ENCODE data around the gene ZER1. TPM values are rescaled to one million over a fixed set of nuclear protein-coding genes. Genes with fewer than 3 reads are reported as not detected.

Gene ZER1
- total RNA-seq: 10 to 100 TPM; 15.3 to 15.9 TPM

DNA sequence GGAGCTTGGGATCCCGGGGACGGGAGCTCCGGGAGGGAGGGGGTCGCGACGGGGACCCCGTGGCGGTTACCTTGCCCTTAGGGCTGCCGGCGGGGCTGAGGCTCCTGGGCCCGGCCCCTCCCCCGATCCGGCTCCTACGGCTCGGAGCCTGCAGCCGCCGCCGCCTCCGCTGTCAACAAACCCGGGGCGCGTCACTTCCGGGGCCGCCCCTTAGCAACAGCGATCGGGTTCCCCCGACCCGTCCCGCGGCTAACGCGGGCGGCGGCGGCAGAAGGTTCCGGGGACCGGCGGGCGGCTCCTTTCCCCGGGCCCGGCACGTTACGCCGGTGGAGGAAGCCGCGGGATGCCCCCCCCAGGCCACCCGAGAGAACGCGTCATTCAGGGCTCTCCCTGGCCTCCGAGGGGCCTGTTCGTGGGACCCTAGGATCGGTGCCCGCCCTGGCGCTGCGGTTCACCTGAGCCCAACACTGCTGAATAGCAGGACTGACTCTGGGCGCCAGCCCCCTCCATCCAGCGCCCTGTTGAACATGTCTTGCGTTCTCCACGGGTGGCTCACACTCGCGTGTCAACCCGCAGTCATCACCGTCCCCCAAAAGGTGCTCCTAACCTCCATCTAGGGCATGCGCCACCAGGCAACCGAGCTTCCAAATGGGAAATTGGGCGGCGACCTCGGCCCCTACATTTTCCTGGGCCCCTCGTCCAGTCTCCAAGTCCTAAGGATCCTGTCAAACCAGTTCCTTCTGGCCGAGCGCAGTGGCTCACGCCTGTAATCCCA is at the start of gene ZER1:
TSS of gene ZER1 (minus strand) at position 183 of the 775 bp plus-strand sequence. CDS start 16,362 bp downstream, outside the sequence.
- POLR2A ChIA-PET: interaction anchor here (0.6 to 2.2 kb wide), 8 partner anchors 10 to 178 kb away, joined by 3 to 10 read pairs (median 5); partner anchors contain the start of genes SPOUT1 and ZDHHC12
- peaks cover 3% of the 10 kb centered on the region for H3K9me3 Mint-ChIP-seq (ENCODE audit: insufficient read depth)
- H3K27me3 Mint-ChIP-seq (ENCODE audit: low read depth): no peaks in the 10 kb centered on the region
- DNase-seq (peak; percentile 94), ATAC-seq (peak; percentile 95)
- H3K4me3 Mint-ChIP-seq: peak within 1 kb of the TSS; percentile 94
- peak within 1 kb of the TSS; percentile 95 for H3K27ac Mint-ChIP-seq
- CTCF ChIA-PET: interaction anchor here (1.0 to 2.5 kb wide), 5 partner anchors 16 to 87 kb away, joined by 3 to 13 read pairs (median 8); partner anchors contain the start of genes ENDOG and PKN3
- H3K36me3 Mint-ChIP-seq (ENCODE audit: low read depth): no peaks in the 10 kb centered on the region
- H3K4me1 Mint-ChIP-seq (ENCODE audit: low read depth): peaks cover 21% of the 10 kb centered on the region

DNA sequence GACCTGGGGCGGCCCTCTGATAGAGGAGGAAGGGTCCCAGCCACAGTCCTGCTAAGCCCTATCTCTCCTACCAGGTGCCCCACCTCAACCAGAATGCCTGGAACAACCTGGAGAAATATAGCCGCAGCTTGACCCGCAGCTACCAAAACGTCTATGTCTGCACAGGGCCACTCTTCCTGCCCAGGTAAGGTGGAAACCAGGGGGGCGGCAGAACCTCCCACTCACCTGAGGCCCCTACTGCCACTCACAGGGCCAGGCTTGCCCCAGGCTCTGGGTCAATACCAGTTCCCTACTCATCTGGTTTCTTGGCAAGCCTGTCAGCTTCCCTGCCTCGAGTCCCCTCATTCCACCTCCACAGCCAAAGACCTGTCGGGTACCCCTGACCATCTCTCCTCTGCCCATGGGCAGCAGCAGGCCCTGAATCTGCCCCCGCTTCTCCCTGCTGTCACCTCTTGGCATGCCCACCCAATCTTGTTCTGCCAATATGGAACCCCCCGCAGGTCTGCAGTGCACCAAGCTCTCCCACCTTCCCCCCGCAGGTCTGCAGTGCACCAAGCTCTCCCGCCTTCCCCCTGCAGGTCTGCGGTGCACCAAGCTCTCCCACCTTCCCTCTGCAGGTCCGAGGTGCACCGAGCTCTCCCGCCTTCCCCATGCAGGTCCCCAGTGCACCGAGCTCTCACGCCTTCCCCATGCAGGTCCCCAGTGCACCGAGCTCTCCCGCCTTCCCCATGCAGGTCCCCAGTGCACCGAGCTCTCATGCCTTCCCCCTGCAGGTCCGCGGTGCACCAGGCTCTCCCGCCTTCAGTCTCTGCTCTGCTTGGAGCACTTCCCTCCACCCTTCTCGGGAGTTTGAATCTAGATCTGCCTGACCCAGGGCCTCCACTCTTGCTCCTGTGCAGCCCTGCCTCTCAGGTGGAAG is 49.2 kb upstream of the ZER1 start:
- ATAC-seq: no peak
- H3K4me1 Mint-ChIP-seq (ENCODE audit: low read depth): peaks cover 21% of the 10 kb centered on the region
- ChIA-PET POLR2A (interaction anchor here (1.4 to 1.7 kb wide), 2 partner anchors 9 kb away, joined by 5 to 7 read pairs; partner anchors contain the start of gene SPOUT1), CTCF (interaction anchor here (0.8 to 3.5 kb wide), 4 partner anchors 9 to 458 kb away, joined by 3 to 36 read pairs (median 3); partner anchors contain the start of gene SPOUT1)
- H3K27me3 Mint-ChIP-seq (ENCODE audit: low read depth): no peaks in the 10 kb centered on the region
- no peak overlapping the region for H3K4me3 Mint-ChIP-seq
- H3K9me3 Mint-ChIP-seq (ENCODE audit: insufficient read depth): peaks cover 5% of the 10 kb centered on the region
- DNase-seq: no peak
- H3K36me3 Mint-ChIP-seq (ENCODE audit: low read depth): peaks cover 32% of the 10 kb centered on the region
- no peak overlapping the region for H3K27ac Mint-ChIP-seq

DNA sequence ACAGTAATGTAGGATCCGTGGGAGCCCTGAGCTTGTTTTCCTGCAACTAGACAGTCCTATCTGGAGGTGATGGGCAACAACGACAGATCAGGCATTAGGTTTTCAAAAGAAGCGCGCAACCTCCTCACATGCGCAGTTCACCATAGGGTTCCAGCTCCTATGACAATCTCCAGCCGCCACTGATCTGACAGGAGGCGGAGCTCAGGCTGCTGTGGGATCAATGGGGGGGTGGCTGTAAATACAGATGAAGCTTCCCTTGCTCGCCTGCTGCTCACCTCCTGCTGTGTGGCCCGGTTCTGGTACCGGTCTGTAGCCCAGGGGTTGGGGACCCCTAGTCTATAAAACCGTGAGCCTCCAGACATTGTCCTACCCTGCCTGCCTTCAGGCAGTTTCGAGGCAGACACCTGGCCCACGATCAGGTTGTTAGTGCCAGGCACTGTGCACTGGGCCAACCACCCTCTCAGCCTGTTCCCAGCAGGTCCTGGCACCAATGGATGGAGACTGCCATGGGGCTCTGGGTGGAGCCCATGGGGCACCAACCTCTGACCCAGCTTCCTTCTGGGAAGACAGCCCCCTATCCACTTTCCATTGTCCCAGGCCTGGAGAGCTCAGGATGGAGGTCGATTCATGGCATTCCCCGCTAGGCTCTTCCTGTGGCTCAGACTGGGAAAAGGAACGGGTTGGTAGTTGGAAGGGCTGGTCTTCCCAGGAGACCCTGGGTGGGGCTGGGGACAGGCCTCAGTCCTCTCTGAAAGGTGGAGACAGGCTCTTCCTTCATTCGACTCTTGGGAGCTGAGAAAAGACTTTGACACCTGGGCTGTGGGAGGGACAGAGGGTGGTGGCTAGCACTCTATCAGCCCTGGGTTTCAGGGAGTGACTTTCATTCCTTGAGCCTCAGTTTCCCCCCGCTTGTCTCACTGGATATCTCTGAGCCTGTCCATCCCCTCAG is 48.3 kb upstream of the ZER1 start:
- no peaks in the 10 kb centered on the region for H3K27me3 Mint-ChIP-seq (ENCODE audit: low read depth)
- no peak for DNase-seq
- peaks cover 21% of the 10 kb centered on the region for H3K4me1 Mint-ChIP-seq (ENCODE audit: low read depth)
- no peak overlapping the region for H3K27ac Mint-ChIP-seq
- H3K9me3 Mint-ChIP-seq (ENCODE audit: insufficient read depth): peaks cover 5% of the 10 kb centered on the region
- peak overlapping the region; percentile 78 for H3K4me3 Mint-ChIP-seq
- peaks cover 26% of the 10 kb centered on the region for H3K36me3 Mint-ChIP-seq (ENCODE audit: low read depth)
- POLR2A ChIA-PET: interaction anchor here (1.4 to 1.7 kb wide), 3 partner anchors 8 to 136 kb away, joined by 4 to 7 read pairs (median 5); partner anchors contain the start of gene SPOUT1
- CTCF ChIA-PET: interaction anchor here (0.6 to 3.5 kb wide), 8 partner anchors 8 to 458 kb away, joined by 3 to 36 read pairs (median 4); partner anchors contain the start of gene SPOUT1
- ATAC-seq: no peak

DNA sequence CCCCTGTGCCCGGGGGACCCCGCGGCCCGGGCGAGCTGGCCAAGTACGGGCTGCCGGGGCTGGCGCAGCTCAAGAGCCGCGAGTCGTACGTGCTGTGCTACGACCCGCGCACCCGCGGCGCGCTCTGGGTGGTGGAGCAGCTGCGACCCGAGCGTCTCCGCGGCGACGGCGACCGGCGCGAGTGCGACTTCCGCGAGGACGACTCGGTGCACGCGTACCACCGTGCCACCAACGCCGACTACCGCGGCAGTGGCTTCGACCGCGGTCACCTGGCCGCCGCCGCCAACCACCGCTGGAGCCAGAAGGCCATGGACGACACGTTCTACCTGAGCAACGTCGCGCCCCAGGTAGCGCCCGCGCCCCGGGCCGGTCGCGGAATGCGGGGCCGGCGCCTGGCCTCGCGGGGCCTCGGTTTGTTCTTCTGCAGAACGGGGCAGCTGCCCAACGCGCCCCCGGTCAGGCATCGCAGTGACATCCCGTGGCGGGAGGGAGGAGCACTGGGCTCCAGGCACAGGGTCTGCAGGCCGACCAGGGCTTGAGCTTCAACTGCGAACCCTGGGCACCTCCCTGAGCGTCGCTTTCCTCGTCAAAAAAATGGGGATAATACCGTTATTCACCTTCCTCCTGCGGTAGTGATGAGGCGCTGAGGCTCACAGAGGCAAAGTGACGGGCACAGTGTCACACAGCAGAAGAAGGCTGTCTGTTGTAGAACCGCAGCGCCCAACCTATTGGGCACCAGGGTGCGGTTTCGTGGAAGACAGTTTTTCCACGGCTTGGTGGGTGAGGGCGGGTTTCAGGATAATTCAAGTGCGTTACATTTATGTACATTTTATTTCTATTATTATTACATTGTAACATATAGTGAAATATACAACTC is 47.4 kb upstream of the ZER1 start:
- peaks cover 21% of the 10 kb centered on the region for H3K4me1 Mint-ChIP-seq (ENCODE audit: low read depth)
- H3K27me3 Mint-ChIP-seq (ENCODE audit: low read depth): no peaks in the 10 kb centered on the region
- peak overlapping the region; percentile 76 for H3K27ac Mint-ChIP-seq
- ChIA-PET POLR2A (interaction anchor here (0.7 to 1.8 kb wide), 8 partner anchors 10 to 363 kb away, joined by 3 to 15 read pairs (median 6); partner anchors contain the start of genes ODF2 and SPOUT1), CTCF (interaction anchor here (0.6 to 3.5 kb wide), 34 partner anchors 8 to 534 kb away, joined by 3 to 36 read pairs (median 5); partner anchors contain the start of genes MIGA2, PKN3, SH3GLB2 and SPOUT1)
- peaks cover 19% of the 10 kb centered on the region for H3K36me3 Mint-ChIP-seq (ENCODE audit: low read depth)
- DNase-seq (peak; percentile 54), ATAC-seq (peak; percentile 51)
- H3K9me3 Mint-ChIP-seq (ENCODE audit: insufficient read depth): peaks cover 5% of the 10 kb centered on the region
- H3K4me3 Mint-ChIP-seq: peak overlapping the region; percentile 78

DNA sequence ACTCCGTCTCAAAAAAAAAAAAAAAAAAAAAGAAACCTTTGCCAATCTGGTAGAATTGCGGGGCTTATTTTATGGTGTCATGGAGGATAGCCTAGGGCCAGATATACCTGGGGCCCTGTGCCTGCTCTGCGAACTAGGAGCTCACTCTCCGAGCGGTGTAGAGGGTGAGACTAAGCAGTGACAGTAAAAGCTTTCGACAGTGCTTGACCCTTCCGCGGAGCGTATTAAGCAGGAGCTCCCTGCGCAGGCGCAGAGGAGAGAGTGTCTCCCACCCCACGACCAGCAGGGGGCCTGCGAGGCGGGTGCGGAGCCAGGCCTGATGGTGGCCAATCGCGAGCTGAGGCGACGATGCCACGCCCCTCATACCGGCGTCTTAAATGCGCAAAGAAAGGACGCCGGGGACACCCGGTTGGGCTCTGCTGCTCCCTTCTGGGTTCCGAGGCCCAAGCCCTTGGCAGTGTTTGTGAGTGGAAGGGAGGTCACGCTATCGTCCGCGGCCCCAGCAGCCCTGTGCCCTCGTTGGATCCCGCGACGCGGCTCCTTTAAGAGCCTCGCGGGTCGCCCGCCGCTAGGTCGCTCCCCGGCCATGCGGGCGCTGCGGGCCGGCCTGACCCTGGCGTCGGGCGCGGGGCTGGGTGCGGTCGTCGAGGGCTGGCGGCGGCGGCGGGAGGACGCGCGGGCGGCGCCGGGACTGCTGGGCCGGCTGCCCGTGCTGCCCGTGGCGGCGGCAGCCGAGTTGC is 46.5 kb upstream of the ZER1 start, which contains the start of gene ENDOG:
TSS of gene ENDOG (plus strand) at position 402 of the 740 bp plus-strand sequence. CDS start at position 587, 185 bp downstream.
- peak within 1 kb of the TSS; percentile 94 for H3K27ac Mint-ChIP-seq
- H3K4me1 Mint-ChIP-seq (ENCODE audit: low read depth): peaks cover 21% of the 10 kb centered on the region
- ChIA-PET POLR2A (interaction anchor here (0.7 to 1.8 kb wide), 10 partner anchors 9 to 363 kb away, joined by 3 to 15 read pairs (median 4); partner anchors contain the start of genes ODF2, SPOUT1 and ZDHHC12), CTCF (interaction anchor here (0.6 to 3.5 kb wide), 41 partner anchors 9 to 533 kb away, joined by 3 to 36 read pairs (median 5); partner anchors contain the start of genes MIGA2, PKN3, SH3GLB2 and SPOUT1)
- ATAC-seq (peak; percentile 94), DNase-seq (peak; percentile 98)
- H3K9me3 Mint-ChIP-seq (ENCODE audit: insufficient read depth): peaks cover 5% of the 10 kb centered on the region
- peaks cover 19% of the 10 kb centered on the region for H3K36me3 Mint-ChIP-seq (ENCODE audit: low read depth)
- no peaks in the 10 kb centered on the region for H3K27me3 Mint-ChIP-seq (ENCODE audit: low read depth)
- H3K4me3 Mint-ChIP-seq: peak within 1 kb of the TSS; percentile 83

DNA sequence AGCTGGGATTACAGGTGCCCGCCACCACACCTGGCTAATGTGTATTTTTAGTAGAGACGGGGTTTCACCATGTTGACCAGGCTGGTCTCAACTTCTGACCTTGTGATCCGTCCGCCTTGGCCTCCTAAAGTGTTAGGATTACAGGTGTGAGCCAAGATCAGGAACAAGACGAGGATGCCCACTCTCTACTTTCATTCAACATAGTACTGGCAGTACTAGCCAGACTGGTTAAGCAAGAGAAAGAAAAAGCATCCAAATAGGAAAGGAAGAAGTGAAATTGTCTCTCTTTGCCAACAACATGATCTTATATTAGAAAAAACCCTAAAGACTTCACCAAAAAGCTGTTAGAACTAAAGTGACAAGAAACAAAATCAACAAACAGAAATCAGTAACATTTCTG is 39.1 kb upstream of the ZER1 start:
- Mint-ChIP-seq H3K36me3 (ENCODE audit: low read depth) (peaks cover 12% of the 10 kb centered on the region), H3K27me3 (ENCODE audit: low read depth) (no peaks in the 10 kb centered on the region), H3K4me3 (no peak overlapping the region), H3K27ac (no peak overlapping the region), H3K9me3 (ENCODE audit: insufficient read depth) (no peaks in the 10 kb centered on the region), H3K4me1 (ENCODE audit: low read depth) (no peaks in the 10 kb centered on the region)
- POLR2A ChIA-PET: no interaction called here
- no peak for DNase-seq
- ATAC-seq: no peak
- CTCF ChIA-PET: no interaction called here

DNA sequence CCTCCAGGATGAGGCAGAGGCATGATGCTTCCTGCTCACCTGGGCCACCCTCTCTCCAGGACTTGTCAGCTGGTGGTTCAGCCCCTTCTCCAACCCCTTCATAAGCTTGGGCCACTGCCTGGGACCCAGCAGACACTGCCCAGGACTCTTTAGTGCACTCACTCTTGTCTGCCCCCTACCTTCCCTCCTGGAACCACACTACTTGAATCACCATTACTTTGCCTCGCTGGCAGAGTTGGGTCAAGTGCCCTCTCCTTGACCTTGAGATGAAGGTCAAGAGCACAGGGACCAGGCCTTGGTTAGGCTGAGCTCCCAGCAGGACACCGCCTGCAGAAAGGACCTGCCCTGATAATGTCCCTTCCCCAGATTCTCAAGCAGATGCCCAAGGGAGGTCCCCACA is 38.1 kb upstream of the ZER1 start:
- no peak for ATAC-seq
- ChIA-PET POLR2A (no interaction called here), CTCF (interaction anchor here (1.8 kb wide), 1 partner anchor 9 kb away, joined by 5 read pairs; the partner anchor contains the start of gene ENDOG)
- Mint-ChIP-seq H3K27ac (no peak overlapping the region), H3K36me3 (ENCODE audit: low read depth) (peaks cover 19% of the 10 kb centered on the region), H3K4me3 (no peak overlapping the region), H3K4me1 (ENCODE audit: low read depth) (no peaks in the 10 kb centered on the region), H3K9me3 (ENCODE audit: insufficient read depth) (no peaks in the 10 kb centered on the region), H3K27me3 (ENCODE audit: low read depth) (no peaks in the 10 kb centered on the region)
- no peak for DNase-seq

DNA sequence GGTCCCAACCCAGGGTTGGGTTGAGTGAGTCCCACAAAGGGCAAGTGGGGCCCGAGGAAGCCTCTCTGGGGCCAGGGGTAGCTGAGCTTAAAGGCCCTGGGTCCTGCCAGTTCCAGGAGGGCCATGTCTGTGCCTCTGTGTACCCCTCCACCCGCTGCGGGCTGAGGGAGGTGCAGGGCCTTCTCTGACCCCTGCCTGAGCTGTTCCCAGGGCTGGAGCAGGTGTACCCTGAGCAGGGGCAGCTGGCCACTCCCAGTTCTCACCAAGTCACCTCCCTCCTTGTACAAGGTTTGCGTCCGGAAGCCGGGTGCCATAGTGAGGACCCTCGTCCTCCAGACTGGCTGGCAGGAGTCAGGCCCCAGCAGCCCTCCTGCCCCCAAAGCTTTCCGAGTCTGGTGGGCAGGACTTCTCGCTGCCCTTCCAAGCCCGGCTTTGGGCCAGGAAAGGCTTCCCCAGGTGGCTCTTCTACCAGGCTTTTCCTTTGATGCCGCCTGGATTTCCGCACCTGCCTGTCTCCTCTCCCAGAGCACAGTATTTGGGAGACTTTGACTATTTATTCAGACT is 37.4 kb upstream of the ZER1 start:
- CTCF ChIA-PET: interaction anchor here (1.8 kb wide), 1 partner anchor 9 kb away, joined by 5 read pairs; the partner anchor contains the start of gene ENDOG
- H3K36me3 Mint-ChIP-seq (ENCODE audit: low read depth): peaks cover 20% of the 10 kb centered on the region
- no peak overlapping the region for H3K27ac Mint-ChIP-seq

DNA sequence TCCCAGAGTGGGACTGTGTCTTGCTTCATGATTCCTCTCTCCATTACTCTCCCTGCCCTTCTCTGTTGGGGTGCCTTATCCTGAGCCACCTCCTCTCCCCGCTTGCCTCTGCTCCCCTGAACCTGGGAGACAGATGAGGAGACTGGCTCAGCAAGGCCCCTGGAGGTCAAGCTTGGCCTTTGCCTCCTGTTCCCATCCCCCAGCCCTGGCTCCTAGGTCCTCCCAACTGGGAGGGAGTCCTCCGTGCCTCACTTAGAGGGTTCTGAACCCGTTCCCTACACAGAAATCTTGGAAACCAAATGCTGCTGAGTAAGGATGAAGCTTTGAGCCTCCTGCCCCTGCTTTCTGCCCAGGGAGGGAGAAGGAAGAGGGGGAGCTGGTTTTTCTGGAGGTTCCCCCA is 36.8 kb upstream of the ZER1 start:
- peak overlapping the region; percentile 10 for H3K27ac Mint-ChIP-seq
- ChIA-PET POLR2A (no interaction called here), CTCF (interaction anchor here (1.8 kb wide), 1 partner anchor 10 kb away, joined by 5 read pairs; the partner anchor contains the start of gene ENDOG)
- no peak for DNase-seq
- H3K4me3 Mint-ChIP-seq: no peak overlapping the region
- H3K27me3 Mint-ChIP-seq (ENCODE audit: low read depth): no peaks in the 10 kb centered on the region
- no peak for ATAC-seq
- no peaks in the 10 kb centered on the region for H3K4me1 Mint-ChIP-seq (ENCODE audit: low read depth)
- H3K36me3 Mint-ChIP-seq (ENCODE audit: low read depth): peaks cover 26% of the 10 kb centered on the region
- H3K9me3 Mint-ChIP-seq (ENCODE audit: insufficient read depth): no peaks in the 10 kb centered on the region

More for the DNA sequence above, 37.4 kb upstream of the ZER1 start:
- POLR2A ChIA-PET: no interaction called here
- DNase-seq (no peak), ATAC-seq (no peak)
- Mint-ChIP-seq H3K9me3 (ENCODE audit: insufficient read depth) (no peaks in the 10 kb centered on the region), H3K27me3 (ENCODE audit: low read depth) (no peaks in the 10 kb centered on the region), H3K4me1 (ENCODE audit: low read depth) (no peaks in the 10 kb centered on the region), H3K4me3 (no peak overlapping the region)

All from activated CD8-positive, alpha-beta T cell treated with anti-CD3 and anti-CD28 coated beads, Interleukin-2, amount 10 ng/mL, durations not matched to agents 7 days and 5 days (primary cell).